ENCODE data around the gene TTC19. TPM values are rescaled to one million over a fixed set of nuclear protein-coding genes. Genes with fewer than 3 reads are reported as not detected.
A peak's percentile ranks its signal among the peaks of the same experiment; 100 is the strongest.

TTC19 gene
- total RNA-seq, 1 experiment from 2014 or later, result 20.2 TPM

DNA sequence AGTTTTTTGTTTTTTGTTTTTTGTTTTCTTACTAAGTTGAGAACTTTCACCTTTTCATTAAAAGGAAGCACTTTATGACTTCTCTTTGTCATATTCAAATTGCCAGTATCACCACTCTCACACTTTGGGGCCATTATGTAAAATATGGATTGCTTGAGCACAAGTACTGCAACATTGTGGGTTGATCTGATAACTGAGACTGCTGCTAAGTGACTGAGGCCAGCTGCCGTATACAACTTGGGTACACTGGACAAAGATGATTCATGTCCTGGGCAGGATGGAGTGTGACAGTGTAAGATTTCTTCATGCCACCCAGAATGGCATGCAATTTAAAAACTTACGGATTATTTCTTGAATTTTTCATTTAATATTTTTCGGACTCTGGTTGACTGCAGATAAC lies 7.8 kb downstream of the TTC19 start:
- DNase-seq, result no peak
- Histone ChIP-seq H3K4me3 (ENCODE audit: low read depth, low read length) (no peak overlapping the region), H3K27me3 (replicated peaks; ENCODE audit: control insufficient read depth, insufficient read depth, low read length) (no peaks in the 10 kb centered on the region), H3K4me1 (no peaks in the 10 kb centered on the region), H3K9me3 (no peaks in the 10 kb centered on the region), H3K36me3 (ENCODE audit: control insufficient read depth, insufficient read depth, low read length) (no peaks in the 10 kb centered on the region)
- H3K27ac Mint-ChIP-seq (ENCODE audit: unreplicated experiment), result no peak overlapping the region
- no peaks in the 10 kb centered on the region for H3K9me3 Mint-ChIP-seq (ENCODE audit: unreplicated experiment)
- H3K36me3 Mint-ChIP-seq (ENCODE audit: insufficient read depth, unreplicated experiment), result peaks cover 59% of the 10 kb centered on the region
- no TSS peak for BruUV-seq (replicated peaks)
- no peak overlapping the region for H3K4me3 Mint-ChIP-seq (ENCODE audit: unreplicated experiment)
- H3K27me3 Mint-ChIP-seq (ENCODE audit: insufficient read depth, unreplicated experiment), result no peaks in the 10 kb centered on the region
- POLR2A ChIA-PET, result no interaction called here
- no peaks in the 10 kb centered on the region for H3K4me1 Mint-ChIP-seq (ENCODE audit: low read depth, unreplicated experiment)
- CTCF ChIA-PET, result no interaction called here
- intact Hi-C loops (cut with micrococcal nuclease; ENCODE audit: unreplicated experiment), result no loop called here
- TF ChIP-seq, protein P1, sequence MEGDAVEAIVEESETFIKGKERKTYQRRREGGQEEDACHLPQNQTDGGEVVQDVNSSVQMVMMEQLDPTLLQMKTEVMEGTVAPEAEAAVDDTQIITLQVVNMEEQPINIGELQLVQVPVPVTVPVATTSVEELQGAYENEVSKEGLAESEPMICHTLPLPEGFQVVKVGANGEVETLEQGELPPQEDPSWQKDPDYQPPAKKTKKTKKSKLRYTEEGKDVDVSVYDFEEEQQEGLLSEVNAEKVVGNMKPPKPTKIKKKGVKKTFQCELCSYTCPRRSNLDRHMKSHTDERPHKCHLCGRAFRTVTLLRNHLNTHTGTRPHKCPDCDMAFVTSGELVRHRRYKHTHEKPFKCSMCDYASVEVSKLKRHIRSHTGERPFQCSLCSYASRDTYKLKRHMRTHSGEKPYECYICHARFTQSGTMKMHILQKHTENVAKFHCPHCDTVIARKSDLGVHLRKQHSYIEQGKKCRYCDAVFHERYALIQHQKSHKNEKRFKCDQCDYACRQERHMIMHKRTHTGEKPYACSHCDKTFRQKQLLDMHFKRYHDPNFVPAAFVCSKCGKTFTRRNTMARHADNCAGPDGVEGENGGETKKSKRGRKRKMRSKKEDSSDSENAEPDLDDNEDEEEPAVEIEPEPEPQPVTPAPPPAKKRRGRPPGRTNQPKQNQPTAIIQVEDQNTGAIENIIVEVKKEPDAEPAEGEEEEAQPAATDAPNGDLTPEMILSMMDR (IDR thresholded peaks at IDR 0.05; ENCODE audit: insufficient read depth in 1 of 2, low read depth in 1 of 2, low read length in 1 of 2, severe bottlenecking in 1 of 2, unreplicated experiment in 1 of 2), result no peak

GRCh38 chr17:16013943-16014407 lies 14.4 kb downstream of the TTC19 start:
- Mint-ChIP-seq H3K27me3 (ENCODE audit: insufficient read depth, unreplicated experiment) (no peaks in the 10 kb centered on the region), H3K4me1 (ENCODE audit: low read depth, unreplicated experiment) (no peaks in the 10 kb centered on the region), H3K36me3 (ENCODE audit: insufficient read depth, unreplicated experiment) (peaks cover 40% of the 10 kb centered on the region), H3K27ac (ENCODE audit: unreplicated experiment) (no peak overlapping the region), H3K9me3 (ENCODE audit: unreplicated experiment) (no peaks in the 10 kb centered on the region), H3K4me3 (ENCODE audit: unreplicated experiment) (no peak overlapping the region)
- DNase-seq, result peak in 1 of 2 experiments; percentile 24
- H3K27me3 ChIP-seq (replicated peaks; ENCODE audit: control insufficient read depth, insufficient read depth, low read length), result no peaks in the 10 kb centered on the region
- H3K36me3 ChIP-seq (ENCODE audit: control insufficient read depth, insufficient read depth, low read length), result no peaks in the 10 kb centered on the region
- TF ChIP-seq, protein P1 (IDR thresholded peaks at IDR 0.05; ENCODE audit: insufficient read depth in 1 of 2, low read depth in 1 of 2, low read length in 1 of 2, severe bottlenecking in 1 of 2, unreplicated experiment in 1 of 2), result peak; percentile 26 to 47
- CTCF ChIA-PET, result no interaction called here
- H3K4me3 ChIP-seq (ENCODE audit: low read depth, low read length), result no peak overlapping the region
- no peaks in the 10 kb centered on the region for H3K9me3 ChIP-seq
- no peaks in the 10 kb centered on the region for H3K4me1 ChIP-seq
- BruUV-seq (replicated peaks), result no TSS peak
- intact Hi-C loops (cut with micrococcal nuclease; ENCODE audit: unreplicated experiment), result no loop called here
- POLR2A ChIA-PET, result no interaction called here

DNA sequence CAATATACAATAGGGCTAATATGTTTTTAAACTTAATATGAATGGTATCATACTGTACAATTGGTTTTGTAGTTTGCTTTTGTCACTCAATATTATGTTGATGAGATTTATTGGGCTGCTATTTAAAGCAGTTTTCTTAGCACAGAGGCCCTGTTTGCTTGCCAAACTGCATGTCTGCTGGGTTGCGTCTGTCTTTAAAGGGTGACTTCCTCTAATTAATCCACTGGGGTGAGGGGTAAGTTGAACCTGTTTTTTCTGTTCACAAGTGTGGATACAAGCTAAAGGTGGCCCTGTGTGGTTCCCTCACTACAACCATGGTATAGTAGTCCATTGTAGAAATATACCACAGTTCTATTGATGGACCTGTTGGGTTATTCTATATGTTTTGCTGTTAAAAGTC lies 19.7 kb downstream of the TTC19 start:
- H3K4me3 Mint-ChIP-seq (ENCODE audit: unreplicated experiment), result no peak overlapping the region
- H3K4me1 ChIP-seq, result no peaks in the 10 kb centered on the region
- CTCF ChIA-PET, result no interaction called here
- POLR2A ChIA-PET, result no interaction called here
- no peak overlapping the region for H3K4me3 ChIP-seq (ENCODE audit: low read depth, low read length)
- DNase-seq, result no peak
- H3K9me3 Mint-ChIP-seq (ENCODE audit: unreplicated experiment), result no peaks in the 10 kb centered on the region
- no peak overlapping the region for H3K27ac Mint-ChIP-seq (ENCODE audit: unreplicated experiment)
- H3K27me3 Mint-ChIP-seq (ENCODE audit: insufficient read depth, unreplicated experiment), result no peaks in the 10 kb centered on the region
- peaks cover 20% of the 10 kb centered on the region for H3K36me3 Mint-ChIP-seq (ENCODE audit: insufficient read depth, unreplicated experiment)
- no TSS peak for BruUV-seq (replicated peaks)
- no peaks in the 10 kb centered on the region for H3K36me3 ChIP-seq (ENCODE audit: control insufficient read depth, insufficient read depth, low read length)
- TF ChIP-seq, protein P1 (IDR thresholded peaks at IDR 0.05; ENCODE audit: insufficient read depth in 1 of 2, low read depth in 1 of 2, low read length in 1 of 2, severe bottlenecking in 1 of 2, unreplicated experiment in 1 of 2), result no peak
- no peaks in the 10 kb centered on the region for H3K27me3 ChIP-seq (replicated peaks; ENCODE audit: control insufficient read depth, insufficient read depth, low read length)
- intact Hi-C loops (cut with micrococcal nuclease; ENCODE audit: unreplicated experiment), result no loop called here
- no peaks in the 10 kb centered on the region for H3K4me1 Mint-ChIP-seq (ENCODE audit: low read depth, unreplicated experiment)
- no peaks in the 10 kb centered on the region for H3K9me3 ChIP-seq
